IPS DF 4.7 (cell line): ENCODE measurements around the gene AK8.

Experiments used
- DNase-seq: peaks from one replicate; pipeline ENCODE4 v3.0.0-alpha.2; 2013; ENCODE audit warnings: low spot score; ENCODE audit errors: extremely low read depth

The AK8 gene

GRCh38 chr9:132861666-132862065, 16.4 kb downstream of the AK8 start:
- DNase-seq: no peak

GRCh38 chr9:132858751-132859150, 19.3 kb downstream of the AK8 start:
- DNase-seq: no peak

- no peak for DNase-seq
These were observed 20.3 kb downstream of the AK8 start for GRCh38 chr9:132857616-132858342.

GRCh38 chr9:132857031-132857430, 21.1 kb downstream of the AK8 start:
- no peak for DNase-seq

GRCh38 chr9:132855904-132856303, 22.2 kb downstream of the AK8 start:
- DNase-seq: no peak

GRCh38 chr9:132854832-132855231, 23.3 kb downstream of the AK8 start:
- DNase-seq: no peak

- no peak for DNase-seq
These were observed 24.6 kb downstream of the AK8 start for GRCh38 chr9:132853482-132853881.

GRCh38 chr9:132849185-132849706, 28.8 kb downstream of the AK8 start:
- DNase-seq: no peak

- DNase-seq: no peak
These were observed 31.1 kb downstream of the AK8 start for GRCh38 chr9:132846918-132847515.

- no peak for DNase-seq
These were observed 31.8 kb downstream of the AK8 start for GRCh38 chr9:132846109-132846917.

- DNase-seq: no peak
These were observed 35.7 kb downstream of the AK8 start for GRCh38 chr9:132842124-132843044.

GRCh38 chr9:132840980-132841379, 37.1 kb downstream of the AK8 start:
- DNase-seq: no peak

- DNase-seq: no peak
These were observed 39.8 kb downstream of the AK8 start for GRCh38 chr9:132838291-132838690.

- no peak for DNase-seq
These were observed 40.4 kb downstream of the AK8 start for GRCh38 chr9:132837501-132838286.

- no peak for DNase-seq
These were observed 43.7 kb downstream of the AK8 start for GRCh38 chr9:132834343-132834742.

GRCh38 chr9:132833550-132834121, 44.4 kb downstream of the AK8 start:
- no peak for DNase-seq

- DNase-seq: no peak
These were observed 45.8 kb downstream of the AK8 start for GRCh38 chr9:132832171-132832881.

- DNase-seq: no peak
These were observed 49.8 kb downstream of the AK8 start for GRCh38 chr9:132828201-132828770.

- no peak for DNase-seq
These were observed 50.7 kb downstream of the AK8 start for GRCh38 chr9:132827366-132827765.
